Activated T-helper 17 cell treated with anti-CD3 and anti-CD28 coated beads, Interleukin-2, amount 50 U/mL, for 72 hours (primary cell): ENCODE data around the gene MYO1G. TPM values are rescaled to one million over a fixed set of nuclear protein-coding genes. Genes with fewer than 3 reads are reported as not detected.

Experiments
- ATAC-seq: fragments of 150-1000 bp; cut with Tn5 transposase; replicated peaks from 2 replicates; pipeline ENCODE4 v1.10.0; 2021; ENCODE audit warnings: mild to moderate bottlenecking, moderate library complexity
- H3K27ac Mint-ChIP-seq: one replicate; pipeline ENCODE4 v1.8.0; 2022; ENCODE audit warnings: mixed read lengths
- H3K27me3 Mint-ChIP-seq: one replicate; pipeline ENCODE4 v1.8.0; 2022; ENCODE audit warnings: mixed read lengths
- H3K36me3 Mint-ChIP-seq: one replicate; pipeline ENCODE4 v1.8.0; 2022; ENCODE audit warnings: low read depth, mild to moderate bottlenecking, mixed read lengths
- H3K4me1 Mint-ChIP-seq: one replicate; pipeline ENCODE4 v1.8.0; 2022; ENCODE audit warnings: mixed read lengths
- H3K4me3 Mint-ChIP-seq: one replicate; pipeline ENCODE4 v1.8.0; 2022; ENCODE audit warnings: mild to moderate bottlenecking, mixed read lengths
- H3K9me3 Mint-ChIP-seq: one replicate; pipeline ENCODE4 v1.8.0; 2022; ENCODE audit warnings: mixed read lengths
- total RNA-seq, 2 donors: library from RNA; stranded (reverse); gene quantifications; one replicate each; pipeline ENCODE4 v1.2.3, GENCODE V29; 2022

The MYO1G gene
- total RNA-seq, 2 donors from 2014 or later, result 316 to 649 TPM

DNA sequence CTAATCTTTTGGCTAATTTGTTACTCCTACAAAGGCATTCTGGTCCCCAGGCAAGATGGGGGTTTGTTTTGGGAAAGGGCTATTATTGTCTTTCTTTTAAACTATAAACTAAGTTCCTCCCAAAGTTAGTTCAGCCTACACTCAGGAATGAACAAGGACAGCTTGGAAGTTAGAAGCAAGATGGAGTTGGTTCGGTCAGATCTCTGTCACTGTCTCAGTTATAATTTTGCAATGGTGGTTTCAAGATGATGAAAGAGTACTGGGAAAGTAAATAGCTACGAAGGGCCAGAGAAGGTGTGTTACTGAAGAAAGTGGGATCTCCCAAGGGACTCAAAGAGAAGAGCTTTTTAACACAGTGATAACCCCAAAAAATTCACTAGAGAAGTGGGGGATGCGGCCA is 10.3 kb upstream of the MYO1G start:
- Mint-ChIP-seq H3K27ac (peak overlapping the region; percentile 48), H3K4me3 (peak overlapping the region; percentile 99), H3K27me3 (no peaks in the 10 kb centered on the region), H3K36me3 (peaks cover 38% of the 10 kb centered on the region), H3K9me3 (no peaks in the 10 kb centered on the region), H3K4me1 (peaks cover 19% of the 10 kb centered on the region)
- ATAC-seq, result no peak

DNA sequence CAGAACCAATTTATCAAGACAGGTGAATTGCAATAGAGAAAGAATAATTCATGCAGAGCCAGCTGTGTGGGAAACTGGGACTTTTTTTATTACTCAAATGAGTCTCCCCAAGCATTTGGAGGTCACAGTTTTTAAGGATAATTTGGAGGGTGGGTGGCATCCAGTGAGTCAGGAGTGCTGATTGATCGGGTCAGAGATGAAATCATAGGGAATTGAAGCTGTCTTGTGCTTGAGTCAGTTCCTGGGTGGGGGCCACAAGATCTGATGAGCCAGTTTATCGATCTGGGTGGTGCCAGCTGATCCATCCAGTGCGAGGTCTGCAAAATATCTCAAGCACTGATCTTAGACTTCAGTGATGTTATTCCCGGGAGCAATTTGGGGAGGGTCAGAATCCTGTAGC is 9.9 kb upstream of the MYO1G start:
- peak; percentile 35 for ATAC-seq
- H3K27me3 Mint-ChIP-seq, result no peaks in the 10 kb centered on the region
- peaks cover 43% of the 10 kb centered on the region for H3K36me3 Mint-ChIP-seq
- peak overlapping the region; percentile 99 for H3K4me3 Mint-ChIP-seq
- peaks cover 19% of the 10 kb centered on the region for H3K4me1 Mint-ChIP-seq
- H3K27ac Mint-ChIP-seq, result peak overlapping the region; percentile 48
- no peaks in the 10 kb centered on the region for H3K9me3 Mint-ChIP-seq

DNA sequence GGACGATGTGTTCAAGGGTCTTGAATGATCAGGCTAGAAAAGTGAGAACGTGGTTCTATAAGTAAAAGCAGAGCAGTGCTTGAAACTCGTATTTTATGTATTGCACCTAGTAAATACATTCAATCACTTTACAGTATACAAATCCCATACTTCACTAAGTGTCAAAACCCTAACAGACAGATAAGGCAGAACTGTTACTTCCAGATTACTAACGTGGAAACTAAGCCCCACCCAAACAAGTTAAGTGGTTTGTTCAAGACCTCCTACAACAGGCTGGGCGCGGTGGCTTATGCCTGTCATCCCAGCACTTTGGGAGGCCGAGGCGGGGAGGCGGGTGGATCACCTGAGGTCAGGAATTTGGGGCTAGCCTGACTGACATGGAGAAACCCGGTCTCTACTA is 9.2 kb upstream of the MYO1G start:
- peaks cover 19% of the 10 kb centered on the region for H3K4me1 Mint-ChIP-seq
- peak overlapping the region; percentile 99 for H3K4me3 Mint-ChIP-seq
- peaks cover 50% of the 10 kb centered on the region for H3K36me3 Mint-ChIP-seq
- no peak for ATAC-seq
- peak overlapping the region; percentile 95 for H3K27ac Mint-ChIP-seq
- H3K27me3 Mint-ChIP-seq, result no peaks in the 10 kb centered on the region
- no peaks in the 10 kb centered on the region for H3K9me3 Mint-ChIP-seq

DNA sequence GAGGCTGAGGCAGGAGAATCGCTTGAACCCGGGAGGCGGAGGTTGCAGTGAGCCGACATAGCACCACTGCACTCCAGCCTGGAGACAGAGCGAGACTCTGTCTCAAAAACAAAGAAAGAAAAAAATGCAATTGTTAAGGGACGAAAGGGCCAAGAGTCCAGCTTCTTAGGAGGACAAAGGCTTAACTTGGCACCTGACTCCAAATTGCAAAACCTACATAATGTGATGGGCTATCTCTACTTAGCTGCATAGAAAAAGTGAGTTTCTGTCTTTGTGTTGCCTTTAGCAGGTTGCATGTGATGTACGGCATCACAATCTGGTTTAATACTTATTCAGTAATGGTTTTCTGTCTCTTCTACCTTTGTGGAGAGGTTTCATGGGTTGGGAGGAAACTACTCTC is 8.6 kb upstream of the MYO1G start:
- peaks cover 22% of the 10 kb centered on the region for H3K4me1 Mint-ChIP-seq
- ATAC-seq, result no peak
- peak overlapping the region; percentile 99 for H3K4me3 Mint-ChIP-seq

DNA sequence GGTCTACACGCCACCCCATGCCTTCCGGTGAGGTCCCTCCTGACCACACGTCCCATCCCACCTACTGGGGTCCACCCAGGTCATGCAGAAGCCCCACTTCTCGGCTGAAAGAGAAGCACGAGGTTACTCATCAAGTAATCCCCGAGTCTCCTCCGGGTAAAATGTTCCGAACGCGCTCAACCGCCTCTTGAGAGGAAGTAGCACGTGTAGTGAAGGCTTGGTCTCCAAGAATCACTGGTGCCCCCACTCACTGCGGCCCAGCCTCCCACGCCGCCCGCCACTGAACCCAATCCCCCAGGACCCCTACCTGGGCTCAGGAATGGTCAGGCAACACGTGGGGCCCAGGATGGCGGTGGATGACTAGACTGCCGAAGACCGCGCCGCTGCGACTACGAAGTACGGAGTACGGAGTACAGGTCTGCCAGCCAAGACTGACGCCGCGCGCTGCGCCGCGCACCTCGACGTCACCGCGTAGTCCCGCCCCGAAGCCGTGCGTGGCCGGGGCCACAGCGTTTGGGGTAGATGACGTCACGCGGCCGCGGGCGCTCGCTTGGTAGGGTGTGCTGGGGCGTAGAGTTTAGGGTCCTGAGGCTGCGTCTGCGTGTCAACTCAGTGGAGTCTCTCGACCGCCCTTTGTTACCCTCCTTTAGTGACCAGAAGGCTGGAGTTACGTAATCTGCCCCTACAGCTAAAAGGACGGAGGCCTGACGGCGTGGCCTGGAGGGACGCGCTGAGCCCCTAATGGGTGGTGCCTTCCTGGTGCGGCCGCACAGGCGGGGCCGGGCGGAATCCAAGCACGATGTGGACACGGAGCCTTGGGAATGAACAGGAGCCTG is 7.6 kb upstream of the MYO1G start:
- peaks cover 65% of the 10 kb centered on the region for H3K36me3 Mint-ChIP-seq
- peak overlapping the region; percentile 95 for H3K27ac Mint-ChIP-seq
- peak overlapping the region; percentile 99 for H3K4me3 Mint-ChIP-seq
- H3K4me1 Mint-ChIP-seq, result peaks cover 23% of the 10 kb centered on the region
- no peaks in the 10 kb centered on the region for H3K9me3 Mint-ChIP-seq
- peak; percentile 93 for ATAC-seq
- no peaks in the 10 kb centered on the region for H3K27me3 Mint-ChIP-seq

More for the DNA sequence above, 8.6 kb upstream of the MYO1G start:
- Mint-ChIP-seq H3K9me3 (no peaks in the 10 kb centered on the region), H3K36me3 (peaks cover 55% of the 10 kb centered on the region), H3K27me3 (no peaks in the 10 kb centered on the region), H3K27ac (peak overlapping the region; percentile 95)

DNA sequence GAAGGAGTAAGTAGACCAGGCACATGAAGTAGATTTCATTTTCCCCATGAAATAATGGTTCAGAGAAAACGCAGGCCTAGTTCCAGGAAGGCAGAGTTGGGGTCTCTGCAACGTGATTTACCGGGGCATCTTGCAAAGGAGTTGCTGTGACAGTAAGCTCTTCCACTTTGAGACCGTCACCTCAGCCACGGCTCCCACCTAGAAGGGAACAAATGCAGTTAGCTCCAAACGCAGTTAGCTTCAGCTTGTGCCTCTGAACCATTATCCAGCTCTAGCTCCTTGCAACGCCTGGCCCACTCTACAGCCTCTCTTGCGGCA is 7.0 kb upstream of the MYO1G start:
- Mint-ChIP-seq H3K36me3 (peaks cover 71% of the 10 kb centered on the region), H3K4me3 (peak overlapping the region; percentile 99), H3K9me3 (no peaks in the 10 kb centered on the region), H3K27ac (peak overlapping the region; percentile 95), H3K27me3 (no peaks in the 10 kb centered on the region), H3K4me1 (peaks cover 23% of the 10 kb centered on the region)
- ATAC-seq, result no peak

DNA sequence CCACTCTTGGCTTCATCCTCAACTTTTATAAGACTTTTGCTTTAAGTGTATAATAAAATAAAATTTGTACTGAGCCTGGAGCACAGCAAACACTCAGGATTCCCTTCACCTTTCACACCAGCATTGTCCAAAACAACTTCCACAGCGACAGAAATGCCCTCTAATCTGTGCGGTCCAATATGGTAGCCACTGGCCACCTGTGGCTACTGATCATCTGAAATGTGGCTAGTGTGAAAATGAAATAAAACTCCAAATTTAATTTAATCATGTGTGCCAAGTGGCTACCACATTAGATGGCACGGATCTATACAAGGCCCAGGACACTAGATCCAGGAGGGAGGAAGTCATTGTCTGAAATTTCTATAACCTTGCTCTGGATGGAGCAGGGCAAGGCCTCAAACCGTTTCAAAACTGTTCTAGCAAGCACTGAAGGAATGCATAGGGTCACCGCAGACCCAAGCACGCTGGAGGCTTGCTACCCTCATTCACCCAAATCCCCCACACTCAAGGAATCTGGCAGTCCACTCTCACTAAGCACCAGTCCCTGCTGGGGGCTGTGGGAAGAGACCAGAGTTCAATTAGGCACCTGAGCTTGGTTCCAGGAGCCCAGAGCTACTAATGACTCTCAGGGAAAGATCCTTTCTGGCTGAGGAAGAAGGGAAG is 6.3 kb upstream of the MYO1G start:
- Mint-ChIP-seq H3K27ac (peak overlapping the region; percentile 95), H3K27me3 (no peaks in the 10 kb centered on the region), H3K4me1 (peaks cover 23% of the 10 kb centered on the region), H3K36me3 (peaks cover 78% of the 10 kb centered on the region), H3K4me3 (peak overlapping the region; percentile 99), H3K9me3 (no peaks in the 10 kb centered on the region)
- no peak for ATAC-seq

DNA sequence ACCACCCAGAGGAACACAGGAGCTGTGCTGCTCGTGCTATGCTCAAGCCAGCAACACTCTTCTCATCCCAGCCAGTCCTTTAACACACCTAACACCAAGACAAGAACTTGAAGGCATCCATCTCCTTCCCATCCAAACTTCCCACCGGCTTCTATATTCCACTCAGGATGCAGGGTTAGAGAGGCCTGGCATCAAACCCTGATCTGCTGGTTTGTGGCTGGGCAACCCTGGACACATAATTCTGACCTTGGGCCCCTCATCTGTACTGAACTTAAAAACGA is 5.6 kb upstream of the MYO1G start:
- Mint-ChIP-seq H3K9me3 (no peaks in the 10 kb centered on the region), H3K4me3 (peak overlapping the region; percentile 99), H3K4me1 (peaks cover 29% of the 10 kb centered on the region), H3K36me3 (peaks cover 86% of the 10 kb centered on the region), H3K27ac (peak overlapping the region; percentile 95), H3K27me3 (no peaks in the 10 kb centered on the region)
- ATAC-seq, result no peak

DNA sequence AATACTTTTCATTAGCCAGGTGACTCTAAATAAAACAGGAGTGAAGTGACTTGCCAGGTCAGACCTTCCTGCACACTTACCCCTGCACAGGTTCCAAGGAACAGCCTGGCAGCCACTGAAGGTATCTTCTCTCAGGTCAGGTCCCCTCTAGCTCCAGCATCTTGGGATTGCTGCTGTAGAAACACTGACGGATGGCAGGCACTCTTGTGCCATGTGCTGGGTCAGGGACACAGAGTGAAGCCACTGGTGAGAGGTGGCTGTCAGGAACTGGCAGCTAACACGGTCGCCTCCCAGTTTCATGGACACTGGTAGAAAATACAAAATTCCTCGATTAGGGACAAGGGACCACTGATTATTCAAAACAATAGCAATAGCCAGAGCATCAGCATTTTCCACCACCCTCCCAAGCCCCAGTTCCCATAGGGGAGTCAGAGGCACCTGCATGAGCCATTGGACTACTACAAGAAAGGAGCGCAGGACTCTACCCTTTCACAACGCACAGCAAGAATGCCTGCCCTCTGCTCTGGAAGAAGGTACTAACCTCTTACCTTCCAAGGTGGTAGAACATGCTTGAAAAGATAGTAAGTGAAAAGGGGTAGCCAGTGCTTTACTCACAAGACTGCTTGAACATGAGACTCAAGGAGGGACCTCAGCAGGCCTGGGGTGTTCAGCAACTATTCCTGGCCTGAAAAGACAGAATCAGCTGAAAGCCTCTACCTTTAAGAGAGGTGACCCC is 5.1 kb upstream of the MYO1G start:
- H3K4me1 Mint-ChIP-seq, result peaks cover 24% of the 10 kb centered on the region

DNA sequence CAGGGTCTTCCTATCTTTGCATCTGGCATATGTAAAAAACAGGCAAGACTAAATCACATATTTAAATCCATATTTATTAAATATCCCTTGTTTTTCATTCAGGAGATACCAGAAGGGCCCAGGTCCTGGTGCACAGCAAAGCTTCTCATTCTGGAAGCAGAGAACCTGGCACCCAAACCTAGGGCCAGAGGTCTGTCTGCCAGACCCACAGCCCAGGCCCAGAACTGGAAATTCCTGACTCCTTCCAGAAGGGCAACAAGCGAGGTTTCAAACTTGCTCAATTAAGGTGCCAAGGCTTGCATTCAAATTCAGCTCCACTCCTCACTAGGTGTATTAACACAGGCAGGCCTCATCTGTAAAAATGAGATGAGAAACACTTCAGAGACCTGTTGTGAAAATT is 4.2 kb upstream of the MYO1G start:
- no peak for ATAC-seq

More for the DNA sequence above, 5.1 kb upstream of the MYO1G start:
- ATAC-seq, result no peak
- Mint-ChIP-seq H3K27ac (peak overlapping the region; percentile 95), H3K9me3 (no peaks in the 10 kb centered on the region), H3K36me3 (peaks cover 91% of the 10 kb centered on the region), H3K27me3 (no peaks in the 10 kb centered on the region), H3K4me3 (peak overlapping the region; percentile 99)

DNA sequence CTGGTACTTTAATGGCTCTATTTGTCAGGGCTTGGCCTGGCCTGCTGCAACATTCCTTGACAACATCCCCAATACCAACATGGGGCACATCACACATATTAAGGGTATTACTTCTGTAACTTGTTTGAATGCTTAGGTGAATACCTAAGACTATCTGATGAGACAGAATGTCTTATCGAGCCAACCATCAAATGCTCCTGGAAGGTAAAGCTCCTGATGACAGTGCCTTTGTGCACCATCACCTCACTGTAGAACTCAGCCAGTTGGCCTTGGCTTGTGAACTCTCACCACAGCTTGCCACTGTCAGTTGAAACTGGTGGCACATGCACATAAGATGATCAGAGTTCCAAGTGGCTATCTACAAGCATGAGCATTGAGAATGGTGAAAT is 3.7 kb upstream of the MYO1G start:
- H3K27me3 Mint-ChIP-seq, result no peaks in the 10 kb centered on the region
- no peaks in the 10 kb centered on the region for H3K9me3 Mint-ChIP-seq
- H3K4me3 Mint-ChIP-seq, result peak overlapping the region; percentile 99
- peaks cover 100% of the 10 kb centered on the region for H3K36me3 Mint-ChIP-seq
- peak overlapping the region; percentile 95 for H3K27ac Mint-ChIP-seq
- peaks cover 15% of the 10 kb centered on the region for H3K4me1 Mint-ChIP-seq
- ATAC-seq, result no peak

More for the DNA sequence above, 4.2 kb upstream of the MYO1G start:
- Mint-ChIP-seq H3K4me3 (peak overlapping the region; percentile 99), H3K27me3 (no peaks in the 10 kb centered on the region), H3K9me3 (no peaks in the 10 kb centered on the region), H3K36me3 (peaks cover 100% of the 10 kb centered on the region), H3K27ac (peak overlapping the region; percentile 95), H3K4me1 (peaks cover 19% of the 10 kb centered on the region)

DNA sequence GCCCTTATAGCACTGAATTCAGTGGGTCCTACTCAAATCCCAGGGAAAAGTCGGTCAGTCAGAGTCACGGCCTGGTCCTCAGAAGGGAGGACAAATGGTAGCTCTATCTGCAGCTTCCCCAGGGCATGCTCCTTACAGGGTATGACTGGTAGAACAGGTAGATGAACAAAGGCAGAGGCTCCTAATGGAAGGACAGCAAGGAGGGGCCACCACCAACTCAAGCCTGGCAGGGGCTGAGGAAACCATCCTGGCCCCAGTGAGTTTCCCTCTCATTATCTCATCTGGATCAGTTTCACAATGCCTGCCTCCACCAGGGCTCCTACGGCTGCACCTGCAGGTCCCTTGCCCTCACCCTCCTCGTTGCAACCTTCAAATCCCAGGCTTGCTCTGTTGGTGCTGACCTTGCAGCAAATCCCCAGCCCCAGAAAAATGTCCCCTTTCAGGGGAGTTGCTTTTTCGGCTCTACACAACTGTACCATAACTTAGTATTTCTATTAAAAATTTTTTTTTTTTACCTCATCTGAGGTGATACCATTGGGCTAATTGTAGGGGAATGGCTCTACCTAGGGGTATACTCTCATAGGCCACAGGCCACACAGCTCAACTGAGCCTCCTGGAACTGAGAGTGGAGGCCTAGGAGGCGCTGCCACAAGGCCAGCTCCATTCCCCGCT is 2.4 kb upstream of the MYO1G start:
- H3K27ac Mint-ChIP-seq, result peak overlapping the region; percentile 95
- H3K36me3 Mint-ChIP-seq, result peaks cover 100% of the 10 kb centered on the region
- peak overlapping the region; percentile 99 for H3K4me3 Mint-ChIP-seq
- no peaks in the 10 kb centered on the region for H3K9me3 Mint-ChIP-seq
- H3K27me3 Mint-ChIP-seq, result no peaks in the 10 kb centered on the region
- peak; percentile 2 for ATAC-seq
- H3K4me1 Mint-ChIP-seq, result peaks cover 10% of the 10 kb centered on the region

DNA sequence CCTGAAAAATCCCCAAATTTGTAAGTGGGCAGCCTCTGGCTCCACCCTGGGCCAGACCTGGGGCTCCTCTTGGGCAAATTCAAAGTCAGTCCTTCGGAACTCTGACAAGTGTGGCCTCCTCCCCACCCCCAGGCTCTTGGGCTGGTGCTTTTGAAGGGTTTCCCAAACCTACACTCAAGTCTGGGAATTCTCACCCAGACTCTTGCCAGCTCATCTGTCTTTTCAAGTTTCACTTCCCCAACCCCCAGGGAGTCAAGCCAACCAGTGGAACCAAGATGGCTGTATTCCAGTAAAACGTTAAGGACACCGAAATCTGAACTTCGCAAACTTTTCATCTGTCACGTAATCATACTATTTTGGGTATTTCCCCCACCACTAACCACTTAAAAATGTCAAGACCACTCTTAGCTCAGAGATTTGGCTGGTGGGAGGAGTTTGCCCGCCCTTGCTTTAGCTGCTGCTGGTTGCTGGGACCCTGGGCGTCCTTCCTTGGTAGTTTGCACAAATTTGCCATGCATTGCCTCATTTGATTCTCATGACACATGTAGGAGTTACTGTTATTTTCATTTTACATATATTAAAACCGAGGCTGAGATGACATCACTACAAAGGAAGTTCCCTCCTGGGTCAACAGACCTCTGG is 1.7 kb upstream of the MYO1G start:
- Mint-ChIP-seq H3K4me3 (peak overlapping the region; percentile 99), H3K9me3 (no peaks in the 10 kb centered on the region), H3K27ac (peak overlapping the region; percentile 95), H3K27me3 (no peaks in the 10 kb centered on the region), H3K36me3 (peaks cover 100% of the 10 kb centered on the region), H3K4me1 (peaks cover 10% of the 10 kb centered on the region)
- peak; percentile 61 for ATAC-seq
